OCI-LY7 (cell line): ENCODE measurements around the gene RFX2. TPM values are rescaled to one million over a fixed set of nuclear protein-coding genes. Genes with fewer than 3 reads are reported as not detected.
A peak's percentile ranks its signal among the peaks of the same experiment; 100 is the strongest.

Experiments used
- BruUV-seq: library from RNA; stranded (reverse); fragments of 400-500 nt; replicated peaks from 2 replicates; lab custom pipeline; 2021; lab: Mats Ljungman, UMichigan
- CTCF ChIA-PET: fragments of 300-600 bp; sonication (Branson Sonifier 250); formaldehyde crosslinking; loops from one replicate; lab custom pipeline; 2022; ENCODE audit warnings: antibody characterized with exemption; ENCODE audit not compliant: unreplicated experiment; lab: Charles Lee
- POLR2A ChIA-PET: fragments of 300-600 bp; sonication (Branson Sonifier 250); formaldehyde crosslinking; loops from one replicate; lab custom pipeline; 2022; ENCODE audit warnings: antibody characterized with exemption; lab: Charles Lee
- DNase-seq: peaks from one replicate; pipeline ENCODE4 v3.0.0-alpha.2; 2015; ENCODE audit warnings: low spot score
- H2AFZ ChIP-seq: fragments of 200-600 bp; sonication (generic), shearing (Covaris generic); 2 replicates; pipeline ENCODE4 v1.6.1; 2014; ENCODE audit warnings: mild to moderate bottlenecking, antibody characterized with exemption, low read length, moderate library complexity
- H3K27ac ChIP-seq: fragments of 200-600 bp; sonication (generic); 2 replicates; pipeline ENCODE4 v1.5.1; 2014; ENCODE audit warnings: mixed run types, low read depth, mild to moderate bottlenecking, moderate library complexity, low read length, inconsistent platforms; ENCODE audit not compliant: poor library complexity, severe bottlenecking
- H3K36me3 ChIP-seq: fragments of 200-600 bp; sonication (generic); 2 replicates; pipeline ENCODE4 v1.6.1; 2014; ENCODE audit warnings: mild to moderate bottlenecking, antibody characterized with exemption, low read length, moderate library complexity, mixed read lengths; ENCODE audit not compliant: insufficient read depth
- H3K4me1 ChIP-seq: fragments of 200-600 bp; sonication (generic); 2 replicates; pipeline ENCODE4 v1.5.1; 2014; ENCODE audit warnings: mild to moderate bottlenecking, low read length; ENCODE audit not compliant: insufficient read depth, poor library complexity, severe bottlenecking
- H3K4me2 ChIP-seq: fragments of 200-600 bp; sonication (generic); 2 replicates; pipeline ENCODE4 v1.6.1; 2014; ENCODE audit warnings: mild to moderate bottlenecking, low read length
- H3K4me3 ChIP-seq: fragments of 200-600 bp; sonication (generic); 2 replicates; pipeline ENCODE4 v1.5.1; 2014; ENCODE audit warnings: mild to moderate bottlenecking, low read depth, low read length; ENCODE audit not compliant: poor library complexity, severe bottlenecking
- H3K79me2 ChIP-seq: fragments of 200-600 bp; sonication (generic); 2 replicates; pipeline ENCODE4 v1.6.1; 2016; ENCODE audit warnings: low read depth, mild to moderate bottlenecking, low read length, moderate library complexity, mixed read lengths; ENCODE audit not compliant: insufficient read depth
- H3K9me2 ChIP-seq: fragments of 200-600 bp; sonication (generic); 2 replicates; pipeline ENCODE4 v1.6.1; 2016; ENCODE audit warnings: mild to moderate bottlenecking, low read length, mixed read lengths; ENCODE audit not compliant: insufficient read depth
- H3K9me3 ChIP-seq: fragments of 200-600 bp; sonication (generic); 2 replicates; pipeline ENCODE4 v1.6.1; 2014; ENCODE audit warnings: mild to moderate bottlenecking, mixed run types, low read length, mixed read lengths
- H4K20me1 ChIP-seq: fragments of 200-600 bp; sonication (generic); 2 replicates; pipeline ENCODE4 v1.6.1; 2014; ENCODE audit warnings: mild to moderate bottlenecking, antibody characterized with exemption, low read length, moderate library complexity, mixed read lengths; ENCODE audit not compliant: insufficient read depth
- EZH2phosphoT487 ChIP-seq: fragments of 200-600 bp; sonication (generic); IDR thresholded peaks from 2 replicates; pipeline ENCODE4 v1.6.1; 2018; ENCODE audit warnings: low read depth, borderline replicate concordance, mild to moderate bottlenecking, mixed run types, antibody characterized with exemption, low read length, moderate library complexity, mixed read lengths
- intact Hi-C: fragments of 100-400 bp; cut with micrococcal nuclease; formaldehyde crosslinking; loops from one replicate; pipeline ENCODE4 v1.10.0; 2022; ENCODE audit not compliant: unreplicated experiment
- total RNA-seq, 2 experiments: library from RNA; depleted of rRNA in 1 of 2; stranded (reverse); fragments of >200 nt in 1 of 2; shearing (Covaris generic) in 1 of 2; gene quantifications; 2 replicates each; pipeline ENCODE4 v1.2.3, GENCODE V29; 2014 to 2022
- TF ChIP-seq, protein P1 (sequence below): fragments of 200-600 bp; sonication (generic); conservative IDR thresholded peaks from 2 replicates; pipeline ENCODE4 v1.5.1; 2014; ENCODE audit warnings: mild to moderate bottlenecking, antibody characterized with exemption, low read length, moderate library complexity, mixed read lengths

RFX2 gene
- total RNA-seq, 2 experiments from 2014 or later: 11.0 to 11.8 TPM

DNA sequence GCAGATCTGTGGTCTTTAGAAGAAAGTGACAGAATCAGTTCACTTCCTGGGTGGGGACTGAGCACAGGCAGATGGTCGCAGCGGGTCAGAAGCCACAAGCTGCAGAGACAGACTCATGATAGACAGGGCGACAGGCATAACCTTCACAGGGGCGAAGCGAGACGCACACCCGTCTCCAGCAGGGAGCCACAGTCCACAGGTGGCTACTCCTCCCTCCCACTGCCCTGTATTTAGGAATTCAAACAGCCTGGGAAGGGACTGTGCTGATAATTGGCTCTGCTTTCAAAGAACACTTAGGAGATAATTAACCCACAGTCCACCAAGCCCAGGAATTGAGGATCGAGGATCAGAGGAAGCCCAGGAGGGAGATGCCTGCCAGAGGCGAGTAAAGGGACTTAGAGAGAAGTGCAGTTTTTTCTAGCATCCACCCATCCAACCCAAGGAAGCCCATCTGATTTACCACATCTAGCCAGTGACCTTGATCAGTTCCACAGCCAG lies 23.2 kb downstream of the RFX2 start:
- Histone ChIP-seq H3K9me2 (no peaks in the 10 kb centered on the region), H3K4me3 (no peak overlapping the region), H3K36me3 (no peaks in the 10 kb centered on the region), H3K4me2 (peak overlapping the region; percentile 43), H3K79me2 (no peaks in the 10 kb centered on the region), H3K9me3 (no peaks in the 10 kb centered on the region), H4K20me1 (peaks cover 6% of the 10 kb centered on the region; the same call in 1 of the 2 replicates), H2AFZ (peak overlapping the region; percentile 56; the same call in 1 of the 2 replicates), H3K27ac (no peak overlapping the region), H3K4me1 (peaks cover 21% of the 10 kb centered on the region)
- no TSS peak for BruUV-seq
- peak; percentile 56 for DNase-seq
- CTCF ChIA-PET: interaction anchor here (0.6 kb wide), 1 partner anchor 48 kb away, joined by 4 read pairs; no protein-coding TSS in a partner anchor
- intact Hi-C loops: no loop called here
- no peak for TF ChIP-seq EZH2phosphoT487
- TF ChIP-seq, protein P1, sequence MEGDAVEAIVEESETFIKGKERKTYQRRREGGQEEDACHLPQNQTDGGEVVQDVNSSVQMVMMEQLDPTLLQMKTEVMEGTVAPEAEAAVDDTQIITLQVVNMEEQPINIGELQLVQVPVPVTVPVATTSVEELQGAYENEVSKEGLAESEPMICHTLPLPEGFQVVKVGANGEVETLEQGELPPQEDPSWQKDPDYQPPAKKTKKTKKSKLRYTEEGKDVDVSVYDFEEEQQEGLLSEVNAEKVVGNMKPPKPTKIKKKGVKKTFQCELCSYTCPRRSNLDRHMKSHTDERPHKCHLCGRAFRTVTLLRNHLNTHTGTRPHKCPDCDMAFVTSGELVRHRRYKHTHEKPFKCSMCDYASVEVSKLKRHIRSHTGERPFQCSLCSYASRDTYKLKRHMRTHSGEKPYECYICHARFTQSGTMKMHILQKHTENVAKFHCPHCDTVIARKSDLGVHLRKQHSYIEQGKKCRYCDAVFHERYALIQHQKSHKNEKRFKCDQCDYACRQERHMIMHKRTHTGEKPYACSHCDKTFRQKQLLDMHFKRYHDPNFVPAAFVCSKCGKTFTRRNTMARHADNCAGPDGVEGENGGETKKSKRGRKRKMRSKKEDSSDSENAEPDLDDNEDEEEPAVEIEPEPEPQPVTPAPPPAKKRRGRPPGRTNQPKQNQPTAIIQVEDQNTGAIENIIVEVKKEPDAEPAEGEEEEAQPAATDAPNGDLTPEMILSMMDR: no peak
- POLR2A ChIA-PET: interaction anchor here (0.6 kb wide), 1 partner anchor 94 kb away, joined by 3 read pairs; no protein-coding TSS in a partner anchor

DNA sequence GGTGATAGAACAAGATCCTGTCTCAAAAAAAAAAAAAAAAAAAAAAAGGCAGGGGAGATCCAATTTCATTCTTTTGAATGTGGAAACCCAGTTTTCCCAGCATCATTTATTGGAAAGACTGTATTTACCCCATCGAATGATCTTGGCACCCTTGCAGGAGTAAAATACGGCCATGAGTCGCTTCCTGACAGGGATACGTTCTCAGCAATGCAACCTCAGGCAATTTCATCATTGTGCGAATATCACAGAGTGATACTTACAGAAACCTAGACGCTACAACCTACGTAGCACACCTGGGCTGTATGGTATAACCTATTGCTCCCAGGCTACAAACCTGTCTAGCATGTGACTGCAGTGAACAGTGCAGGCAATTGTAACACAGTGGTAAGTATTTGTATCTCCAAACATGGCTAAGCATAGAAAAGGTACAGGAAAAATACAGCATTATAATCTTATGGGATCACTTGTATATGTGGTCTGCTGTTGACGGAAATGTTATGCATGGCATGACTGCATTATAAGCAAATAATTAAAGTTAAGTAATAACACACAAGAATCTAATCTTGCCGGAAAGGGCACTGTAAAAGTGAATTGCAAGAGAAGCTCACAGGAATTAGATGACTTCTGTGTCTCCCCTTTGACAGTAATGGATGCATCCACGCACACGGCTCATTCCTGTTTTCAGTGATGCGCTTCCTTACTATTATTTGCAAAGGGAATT lies 24.1 kb downstream of the RFX2 start:
- H3K4me1 ChIP-seq: peaks cover 21% of the 10 kb centered on the region
- H3K4me2 ChIP-seq: no peak overlapping the region; the same call in 1 of the 2 replicates
- H3K9me3 ChIP-seq: no peaks in the 10 kb centered on the region
- intact Hi-C loops: no loop called here
- no peak for DNase-seq
- no TSS peak for BruUV-seq
- ChIA-PET POLR2A (no interaction called here), CTCF (no interaction called here)
- no peaks in the 10 kb centered on the region for H3K79me2 ChIP-seq
- H2AFZ ChIP-seq: peak overlapping the region; percentile 56; the same call in 1 of the 2 replicates
- TF ChIP-seq EZH2phosphoT487: no peak
- TF ChIP-seq, protein P1: no peak
- no peaks in the 10 kb centered on the region for H3K36me3 ChIP-seq
- H3K27ac ChIP-seq: no peak overlapping the region
- H4K20me1 ChIP-seq: peaks cover 6% of the 10 kb centered on the region; the same call in 1 of the 2 replicates
- H3K4me3 ChIP-seq: no peak overlapping the region
- H3K9me2 ChIP-seq: no peaks in the 10 kb centered on the region

DNA sequence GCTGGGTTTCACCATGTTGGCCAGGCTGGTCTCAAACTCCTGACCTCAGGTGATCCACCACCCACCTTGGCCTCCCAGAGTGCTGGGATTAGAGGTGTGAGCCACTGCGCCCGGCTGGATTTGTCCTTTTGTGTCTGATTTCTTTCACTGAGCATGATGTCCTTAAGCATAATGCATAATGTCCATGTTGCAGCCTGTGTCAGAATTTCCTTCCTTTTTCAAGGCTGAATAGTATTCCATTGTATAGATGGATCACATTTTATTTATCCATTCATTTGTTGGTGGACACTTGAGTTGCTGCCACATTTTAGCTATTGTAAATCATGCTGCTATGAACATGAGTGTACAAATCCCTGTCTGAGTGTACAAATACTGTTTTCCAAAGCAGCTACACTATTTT lies 25.5 kb downstream of the RFX2 start:
- H2AFZ ChIP-seq: no peak overlapping the region
- BruUV-seq: no TSS peak
- H3K4me1 ChIP-seq: peaks cover 21% of the 10 kb centered on the region
- intact Hi-C loops: no loop called here
- no peaks in the 10 kb centered on the region for H3K9me2 ChIP-seq
- peaks cover 6% of the 10 kb centered on the region; the same call in 1 of the 2 replicates for H4K20me1 ChIP-seq
- ChIA-PET POLR2A (no interaction called here), CTCF (no interaction called here)
- H3K27ac ChIP-seq: no peak overlapping the region
- no peak for DNase-seq
- no peaks in the 10 kb centered on the region for H3K79me2 ChIP-seq
- H3K36me3 ChIP-seq: no peaks in the 10 kb centered on the region
- H3K9me3 ChIP-seq: no peaks in the 10 kb centered on the region
- no peak overlapping the region for H3K4me3 ChIP-seq
- no peak overlapping the region for H3K4me2 ChIP-seq
- TF ChIP-seq, protein P1: no peak
- TF ChIP-seq EZH2phosphoT487: no peak
